ENCODE measurements around the gene PCDH9.

DNA sequence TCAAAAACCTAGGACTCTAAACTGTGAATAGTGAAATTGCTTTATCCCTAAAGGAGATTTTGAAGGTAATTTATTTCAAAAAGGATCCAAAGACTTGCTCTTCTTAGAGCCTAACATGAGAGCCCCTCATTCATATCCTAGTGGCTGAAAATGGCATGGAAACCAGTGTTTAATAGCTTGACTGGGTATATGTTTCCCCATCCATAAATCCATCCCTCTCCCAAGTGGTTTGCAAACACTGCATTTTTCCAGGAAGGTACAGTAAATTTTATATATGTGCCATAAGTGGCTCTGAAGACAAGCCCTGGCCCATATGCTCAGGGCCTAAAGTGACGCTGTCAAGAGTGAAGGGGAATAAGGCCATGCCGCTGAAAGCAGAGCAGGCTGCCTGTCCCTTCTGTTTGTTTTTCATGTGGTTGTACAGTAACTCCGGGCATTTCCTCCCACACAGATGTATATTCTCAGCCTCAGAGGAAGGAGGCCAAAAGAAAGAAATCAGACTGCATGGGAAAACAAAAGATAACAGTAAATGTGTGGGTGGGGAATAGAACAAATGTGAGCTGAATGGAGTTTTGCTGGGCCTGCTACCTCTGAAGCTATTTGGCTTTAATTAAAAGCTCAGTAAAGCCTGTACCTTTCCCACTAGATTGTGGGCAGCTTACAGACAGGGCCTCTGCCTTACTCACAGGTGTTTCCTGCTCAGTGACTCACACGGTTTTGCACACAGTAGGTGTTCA is 181.9 kb downstream of the PCDH9 start:
- TF ChIP-seq, protein P1, sequence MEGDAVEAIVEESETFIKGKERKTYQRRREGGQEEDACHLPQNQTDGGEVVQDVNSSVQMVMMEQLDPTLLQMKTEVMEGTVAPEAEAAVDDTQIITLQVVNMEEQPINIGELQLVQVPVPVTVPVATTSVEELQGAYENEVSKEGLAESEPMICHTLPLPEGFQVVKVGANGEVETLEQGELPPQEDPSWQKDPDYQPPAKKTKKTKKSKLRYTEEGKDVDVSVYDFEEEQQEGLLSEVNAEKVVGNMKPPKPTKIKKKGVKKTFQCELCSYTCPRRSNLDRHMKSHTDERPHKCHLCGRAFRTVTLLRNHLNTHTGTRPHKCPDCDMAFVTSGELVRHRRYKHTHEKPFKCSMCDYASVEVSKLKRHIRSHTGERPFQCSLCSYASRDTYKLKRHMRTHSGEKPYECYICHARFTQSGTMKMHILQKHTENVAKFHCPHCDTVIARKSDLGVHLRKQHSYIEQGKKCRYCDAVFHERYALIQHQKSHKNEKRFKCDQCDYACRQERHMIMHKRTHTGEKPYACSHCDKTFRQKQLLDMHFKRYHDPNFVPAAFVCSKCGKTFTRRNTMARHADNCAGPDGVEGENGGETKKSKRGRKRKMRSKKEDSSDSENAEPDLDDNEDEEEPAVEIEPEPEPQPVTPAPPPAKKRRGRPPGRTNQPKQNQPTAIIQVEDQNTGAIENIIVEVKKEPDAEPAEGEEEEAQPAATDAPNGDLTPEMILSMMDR (IDR thresholded peaks at IDR 0.05) = no peak
- no peak for TF ChIP-seq EP300 (IDR thresholded peaks at IDR 0.05)
